Measurements from ENCODE around the gene OVOL1. TPM values are rescaled to one million over a fixed set of nuclear protein-coding genes. Genes with fewer than 3 reads are reported as not detected.

Gene OVOL1
- total and polyA plus RNA-seq, 2 experiments from 2014 or later, result 1.5 to 3.3 TPM

GRCh38 chr11:65834202-65834601 lies 47.3 kb downstream of the OVOL1 start:
- 0 out of 2 replicates have a peak, but pooled peaks cover 4% of the 10 kb centered on the region for H3K79me2 ChIP-seq (replicated peaks; ENCODE audit: insufficient read depth)
- no peak for ATAC-seq
- no peaks in the 10 kb centered on the region for H4K20me1 ChIP-seq (replicated peaks; ENCODE audit: insufficient read depth)
- H3K4me2 ChIP-seq, result peak overlapping the region; percentile 96
- 0 out of 2 replicates have a peak, but pooled peaks cover 3% of the 10 kb centered on the region for H3F3A ChIP-seq (replicated peaks; ENCODE audit: low read depth)
- H3K27me3 ChIP-seq (ENCODE audit: insufficient read depth), result peaks cover 10% of the 10 kb centered on the region
- H3K36me3 ChIP-seq (ENCODE audit: insufficient read depth), result no peaks in the 10 kb centered on the region
- H3K36me3 Mint-ChIP-seq (ENCODE audit: low read depth), result no peaks in the 10 kb centered on the region
- peaks cover 18% of the 10 kb centered on the region for H3K27me3 Mint-ChIP-seq (ENCODE audit: insufficient read depth, low read depth, poor library complexity)
- no peak for DNase-seq (ENCODE audit: low spot score)
- H3K4me3 Mint-ChIP-seq, result no peak overlapping the region
- H3K27ac ChIP-seq (ENCODE audit: low read depth), result no peak overlapping the region
- TF ChIP-seq CREB1 (CRISPR knock-in tag; IDR thresholded peaks at IDR 0.05; ENCODE audit: low read depth) (no peak), EZH2phosphoT487 (IDR thresholded peaks at IDR 0.05; ENCODE audit: unreplicated experiment) (no peak), CTCF (conservative IDR thresholded peaks at IDR 0.05; ENCODE audit: low read depth in 2 of 2) (no peak), STAT1 (IDR thresholded peaks at IDR 0.05; ENCODE audit: unreplicated experiment) (no peak), NANOG (IDR thresholded peaks at IDR 0.05; ENCODE audit: borderline replicate concordance) (no peak), ZNF331 (CRISPR knock-in tag; IDR thresholded peaks at IDR 0.05; ENCODE audit: low read depth) (no peak), EZH2 (IDR thresholded peaks at IDR 0.05; ENCODE audit: low read depth, unreplicated experiment) (no peak), JUNB (IDR thresholded peaks at IDR 0.05; ENCODE audit: unreplicated experiment) (no peak), ZNF114 (CRISPR knock-in tag; IDR thresholded peaks at IDR 0.05) (no peak), REST (IDR thresholded peaks at IDR 0.05; ENCODE audit: unreplicated experiment) (no peak), ZNF462 (CRISPR knock-in tag; IDR thresholded peaks at IDR 0.05) (no peak), POLR2AphosphoS5 (IDR thresholded peaks at IDR 0.05; ENCODE audit: low read depth) (no peak), ETS1 (IDR thresholded peaks at IDR 0.05) (no peak)
- peaks cover 11% of the 10 kb centered on the region for H3K4me1 Mint-ChIP-seq
- H3K4me1 ChIP-seq (ENCODE audit: insufficient read depth), result peaks cover 5% of the 10 kb centered on the region; the same call in 1 of the 2 replicates
- no peak overlapping the region for H3K27ac Mint-ChIP-seq
- peak overlapping the region; percentile 97 for H2AFZ ChIP-seq
- H3K4me3 ChIP-seq, result peak overlapping the region; percentile 76
- peaks cover 6% of the 10 kb centered on the region; the same call in 1 of the 2 replicates for H3K9me2 ChIP-seq (ENCODE audit: insufficient read depth)
- no peaks in the 10 kb centered on the region for H3K9me3 Mint-ChIP-seq

Data from GM23338 (cell line).